Upper lobe of right lung (tissue), 1 donor: ENCODE measurements around the gene RECQL. TPM values are rescaled to one million over a fixed set of nuclear protein-coding genes. Genes with fewer than 3 reads are reported as not detected.
"Not testable (repeated sequence)": the region's sequence is repeated elsewhere in the genome, so short reads cannot be mapped to it uniquely, and the experiment has no call there.

Experiments used
- ATAC-seq: fragments of 200-7000 bp; cut with Tn5 transposase; one replicate; pipeline ENCODE4 v1.9.1; 2020; ENCODE audit warnings: mild to moderate bottlenecking, moderate library complexity
- DNase-seq: peaks from one replicate; pipeline ENCODE4 v3.0.0-alpha.2; 2020
- H3K27ac ChIP-seq: fragments of 200-600 bp; one replicate; pipeline ENCODE4 v1.8.0; 2022
- H3K27me3 ChIP-seq: fragments of 200-600 bp; one replicate; pipeline ENCODE4 v1.8.0; 2022; ENCODE audit warnings: mild to moderate bottlenecking
- H3K36me3 ChIP-seq: fragments of 200-600 bp; one replicate; pipeline ENCODE4 v1.8.0; 2022
- H3K4me1 ChIP-seq: fragments of 200-600 bp; one replicate; pipeline ENCODE4 v1.8.0; 2022
- H3K4me3 ChIP-seq: fragments of 200-600 bp; one replicate; pipeline ENCODE4 v1.8.0; 2022; ENCODE audit warnings: mild to moderate bottlenecking
- H3K9me3 ChIP-seq: fragments of 200-600 bp; one replicate; pipeline ENCODE4 v1.8.0; 2022
- CTCF ChIP-seq: fragments of 200-600 bp; IDR thresholded peaks from one replicate; pipeline ENCODE4 v1.8.0; 2022; ENCODE audit warnings: antibody characterized with exemption
- intact Hi-C: fragments of 100-400 bp; cut with DNase I; formaldehyde crosslinking; loops from one replicate; pipeline ENCODE4 v1.11.0; 2022
- total RNA-seq: library from RNA; stranded (reverse); fragmentation: NEBNext Ultra II Directional; extraction: Animal tissue kit (Norgen Biotek cat#: 25700); gene quantifications from one replicate; pipeline ENCODE4 v1.2.1, GENCODE V29; 2021
- donor health status: DM: no; HTN: yes; CAD: no; lungs with severe emphysema.

Gene RECQL
- total RNA-seq, 1 donor from 2014 or later: 29.6 TPM

- no peaks in the 10 kb centered on the region for H3K27me3 ChIP-seq
- ATAC-seq: no peak
- intact Hi-C loops: no loop called here
- peaks cover 23% of the 10 kb centered on the region for H3K36me3 ChIP-seq
- TF ChIP-seq CTCF: no peak
- no peak overlapping the region for H3K27ac ChIP-seq
- peaks cover 17% of the 10 kb centered on the region for H3K4me1 ChIP-seq
- no peak for DNase-seq
- no peaks in the 10 kb centered on the region for H3K9me3 ChIP-seq
- no peak overlapping the region for H3K4me3 ChIP-seq
These were observed 62.1 kb downstream of the RECQL start for GRCh38 chr12:21439347-21439746.

- H3K27ac ChIP-seq: peak overlapping the region; percentile 87
- intact Hi-C loops: no loop called here
- DNase-seq: no peak
- no peaks in the 10 kb centered on the region for H3K9me3 ChIP-seq
- peak overlapping the region; percentile 70 for H3K4me3 ChIP-seq
- TF ChIP-seq CTCF: no peak
- peaks cover 23% of the 10 kb centered on the region for H3K36me3 ChIP-seq
- ATAC-seq: no peak
- H3K27me3 ChIP-seq: no peaks in the 10 kb centered on the region
- H3K4me1 ChIP-seq: peaks cover 17% of the 10 kb centered on the region
These were observed 62.8 kb downstream of the RECQL start for GRCh38 chr12:21438643-21439042.

GRCh38 chr12:21434699-21435098 is 66.7 kb downstream of the RECQL start:
- H3K27me3 ChIP-seq: no peaks in the 10 kb centered on the region
- H3K27ac ChIP-seq: no peak overlapping the region
- H3K9me3 ChIP-seq: no peaks in the 10 kb centered on the region
- ATAC-seq: no peak
- DNase-seq: no peak
- H3K4me1 ChIP-seq: peaks cover 17% of the 10 kb centered on the region
- no peaks in the 10 kb centered on the region for H3K36me3 ChIP-seq
- no peak overlapping the region for H3K4me3 ChIP-seq
- TF ChIP-seq CTCF: no peak
- intact Hi-C loops: no loop called here

- Histone ChIP-seq H3K27ac (no peak overlapping the region), H3K4me3 (no peak overlapping the region), H3K4me1 (peaks cover 7% of the 10 kb centered on the region), H3K9me3 (no peaks in the 10 kb centered on the region), H3K27me3 (no peaks in the 10 kb centered on the region), H3K36me3 (no peaks in the 10 kb centered on the region)
- intact Hi-C loops: no loop called here
- DNase-seq (no peak), ATAC-seq (no peak)
- TF ChIP-seq CTCF: no peak
These were observed 67.9 kb downstream of the RECQL start for GRCh38 chr12:21433525-21433924.

GRCh38 chr12:21429994-21430393 is 71.4 kb downstream of the RECQL start:
- no peak for TF ChIP-seq CTCF
- ATAC-seq (no peak), DNase-seq (no peak)
- Histone ChIP-seq H3K27ac (no peak overlapping the region), H3K36me3 (no peaks in the 10 kb centered on the region), H3K9me3 (no peaks in the 10 kb centered on the region), H3K4me3 (no peak overlapping the region), H3K4me1 (no peaks in the 10 kb centered on the region), H3K27me3 (no peaks in the 10 kb centered on the region)
- intact Hi-C loops: no loop called here

GRCh38 chr12:21428241-21428640 is 73.2 kb downstream of the RECQL start:
- Histone ChIP-seq H3K27me3 (no peaks in the 10 kb centered on the region), H3K4me1 (no peaks in the 10 kb centered on the region), H3K9me3 (no peaks in the 10 kb centered on the region), H3K27ac (no peak overlapping the region), H3K36me3 (no peaks in the 10 kb centered on the region), H3K4me3 (no peak overlapping the region)
- DNase-seq (no peak), ATAC-seq (no peak)
- intact Hi-C loops: no loop called here
- TF ChIP-seq CTCF: no peak

- intact Hi-C loops, ATAC-seq, H3K36me3 ChIP-seq, H3K27ac ChIP-seq, H3K4me1 ChIP-seq, H3K4me3 ChIP-seq, H3K9me3 ChIP-seq, H3K27me3 ChIP-seq, DNase-seq: not testable (repeated sequence)
These were observed 82.3 kb downstream of the RECQL start for GRCh38 chr12:21419009-21419699.
